H4 (cell line): ENCODE results near the gene IKBKE. TPM values are rescaled to one million over a fixed set of nuclear protein-coding genes. Genes with fewer than 3 reads are reported as not detected.
"Not testable (repeated sequence)": the region's sequence is repeated elsewhere in the genome, so short reads cannot be mapped to it uniquely, and the experiment has no call there.

Source experiments
- DNase-seq: peaks from one replicate; pipeline ENCODE4 v3.0.0-alpha.2; 2015; ENCODE audit warnings: low spot score
- total RNA-seq: library from RNA; depleted of rRNA; stranded (reverse); fragments of >200 nt; shearing (Covaris generic); gene quantifications from 2 replicates; pipeline ENCODE4 v1.2.3, GENCODE V29; 2014

The IKBKE gene
- total RNA-seq, 1 experiment from 2014 or later, result 12.1 TPM

- no peak for DNase-seq
Measured at GRCh38 chr1:206476058-206476457, 5.8 kb downstream of the IKBKE start.

DNA sequence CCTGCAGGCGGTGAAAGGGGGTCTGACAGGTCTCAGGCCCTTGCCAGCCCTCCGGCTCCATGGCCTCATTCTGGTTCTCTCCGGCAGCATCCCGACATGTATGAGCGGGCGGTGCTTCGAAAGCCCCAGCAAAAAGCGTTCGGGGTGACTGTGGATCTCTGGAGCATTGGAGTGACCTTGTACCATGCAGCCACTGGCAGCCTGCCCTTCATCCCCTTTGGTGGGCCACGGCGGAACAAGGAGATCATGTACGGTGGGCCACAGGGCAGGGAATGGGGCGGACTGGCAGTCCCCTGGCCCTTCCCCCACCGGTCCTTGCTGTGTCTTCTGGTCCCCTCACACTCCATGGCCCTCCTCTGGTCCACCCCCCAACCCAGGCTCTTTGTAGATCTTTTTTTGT, 6.3 kb downstream of the IKBKE start:
- DNase-seq, result no peak

DNA sequence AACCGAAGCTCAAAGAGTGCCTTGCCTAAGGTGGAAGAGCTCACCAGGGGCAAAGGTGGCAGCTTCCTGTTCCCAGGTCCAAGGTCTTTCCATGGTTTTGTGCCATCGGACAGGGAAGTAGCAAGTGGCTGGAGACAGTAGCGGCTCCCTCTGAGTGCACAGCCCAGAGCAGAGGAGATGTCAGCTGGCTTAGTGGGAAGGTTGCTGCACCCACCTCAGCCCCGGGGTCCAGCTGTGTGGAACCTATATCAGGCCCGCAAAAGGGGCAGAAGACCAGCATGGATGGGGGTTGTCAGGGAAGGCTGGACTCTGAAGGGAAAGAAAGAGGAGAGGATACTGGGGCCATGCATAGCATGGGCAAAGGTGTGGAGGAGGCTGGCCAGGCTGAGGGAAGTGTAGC, 6.8 kb downstream of the IKBKE start:
- DNase-seq, result no peak

DNA sequence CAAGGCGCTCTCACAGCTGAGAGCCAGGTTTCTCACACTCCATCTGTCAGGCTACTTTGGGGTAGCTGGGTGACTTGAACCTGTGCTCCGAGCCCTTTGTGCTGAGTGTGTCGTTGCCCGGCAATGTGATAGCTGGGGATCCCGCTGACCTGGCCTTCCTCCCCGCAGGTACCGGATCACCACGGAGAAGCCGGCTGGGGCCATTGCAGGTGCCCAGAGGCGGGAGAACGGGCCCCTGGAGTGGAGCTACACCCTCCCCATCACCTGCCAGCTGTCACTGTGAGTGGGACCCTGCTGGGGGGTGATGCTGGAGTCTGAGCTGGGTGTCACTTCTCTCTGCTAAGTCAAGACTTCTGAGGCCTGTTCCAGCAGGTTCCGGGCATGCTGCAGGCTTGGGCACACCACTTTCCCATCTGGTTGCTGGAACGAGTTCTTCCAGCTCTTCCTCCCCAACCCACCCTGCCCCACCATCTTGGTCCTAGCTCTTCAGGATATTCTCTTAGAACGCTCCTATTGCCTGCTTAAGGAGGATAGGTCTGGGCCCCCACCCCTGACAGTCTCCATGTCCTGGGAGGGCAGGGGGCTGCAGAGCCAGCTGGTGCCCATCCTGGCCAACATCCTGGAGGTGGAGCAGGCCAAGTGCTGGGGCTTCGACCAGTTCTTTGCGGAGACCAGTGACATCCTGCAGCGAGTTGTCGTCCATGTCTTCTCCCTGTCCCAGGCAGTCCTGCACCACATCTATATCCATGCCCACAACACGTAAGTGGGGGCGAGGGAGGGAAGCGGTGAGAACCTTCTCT, 7.5 kb downstream of the IKBKE start:
- DNase-seq, result no peak

GRCh38 chr1:206478746-206479145, 8.5 kb downstream of the IKBKE start:
- no peak for DNase-seq

- DNase-seq, result peak; percentile 72
Measured at GRCh38 chr1:206479183-206480125, 9.2 kb downstream of the IKBKE start.

GRCh38 chr1:206480211-206480610, 9.9 kb downstream of the IKBKE start:
- DNase-seq, result no peak

- no peak for DNase-seq
Measured at GRCh38 chr1:206482611-206483010, 12.3 kb downstream of the IKBKE start.

GRCh38 chr1:206483864-206484263, 13.6 kb downstream of the IKBKE start:
- DNase-seq, result not testable (repeated sequence)

- no peak for DNase-seq
Measured at GRCh38 chr1:206484901-206485300, 14.6 kb downstream of the IKBKE start.

- DNase-seq, result no peak
Measured at GRCh38 chr1:206486995-206487788, 16.9 kb downstream of the IKBKE start.

DNA sequence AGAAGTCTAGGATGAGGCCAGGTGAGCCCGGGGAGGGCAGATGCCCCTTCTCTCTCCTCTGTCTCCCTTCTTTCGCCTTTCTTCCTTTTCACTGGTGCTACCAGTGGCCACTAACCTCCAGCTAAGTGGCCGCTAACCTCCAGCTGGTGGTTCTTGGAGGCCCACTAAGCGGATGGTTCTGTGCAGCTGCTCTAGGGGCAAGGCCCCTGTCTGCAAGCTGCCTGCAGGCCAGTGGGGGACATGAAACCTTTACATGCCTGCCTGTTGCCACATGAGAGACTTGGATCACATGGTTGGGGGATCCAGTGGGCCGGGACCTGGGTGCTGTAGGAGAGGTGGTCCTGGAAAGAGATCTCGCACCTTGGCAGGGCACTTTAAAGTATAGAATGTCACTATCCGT, 17.7 kb downstream of the IKBKE start:
- DNase-seq, result no peak

- no peak for DNase-seq
Measured at GRCh38 chr1:206488466-206488865, 18.2 kb downstream of the IKBKE start.

GRCh38 chr1:206489980-206490770, 19.9 kb downstream of the IKBKE start:
- peak; percentile 62 for DNase-seq

- DNase-seq, result no peak
Measured at GRCh38 chr1:206490771-206491405, 20.6 kb downstream of the IKBKE start.

DNA sequence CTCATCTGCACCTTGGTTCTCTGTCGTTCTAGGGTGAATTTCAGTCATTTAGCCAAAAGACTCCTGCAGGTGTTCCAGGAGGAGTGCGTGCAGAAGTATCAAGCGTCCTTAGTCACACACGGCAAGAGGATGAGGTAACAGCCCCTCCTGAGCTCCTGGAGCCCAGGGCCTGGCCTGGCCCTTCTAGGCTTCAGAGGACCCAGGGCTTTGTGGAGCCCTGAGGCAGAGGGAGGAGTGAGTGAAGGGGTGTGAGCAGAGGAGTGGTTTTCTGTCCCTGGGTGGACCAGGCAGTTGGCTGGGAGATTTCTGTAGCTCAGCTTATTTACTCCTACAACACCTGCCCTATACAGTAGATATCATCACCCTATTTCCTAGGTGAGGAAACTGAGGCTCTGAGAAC, 21.3 kb downstream of the IKBKE start:
- DNase-seq, result no peak

DNA sequence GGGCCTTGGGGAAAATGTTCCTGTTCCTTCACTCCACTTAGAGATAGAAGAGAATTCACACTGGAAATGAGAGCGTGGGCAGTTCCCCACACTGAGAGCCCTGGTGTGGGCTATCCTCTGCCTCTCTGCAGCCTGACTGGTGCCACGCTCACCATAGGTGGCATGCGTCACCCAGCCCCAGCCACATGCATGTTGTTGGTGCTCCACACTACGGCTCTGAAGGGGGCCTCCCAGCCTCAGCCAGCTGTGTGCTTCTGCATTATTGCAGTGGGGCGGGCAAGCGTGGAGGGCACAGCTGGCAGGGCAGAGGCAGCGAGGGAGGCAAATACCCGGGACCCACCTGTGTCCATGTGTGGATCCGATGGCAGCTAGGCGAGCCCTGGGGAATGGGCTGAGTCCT, 22.3 kb downstream of the IKBKE start:
- no peak for DNase-seq

DNA sequence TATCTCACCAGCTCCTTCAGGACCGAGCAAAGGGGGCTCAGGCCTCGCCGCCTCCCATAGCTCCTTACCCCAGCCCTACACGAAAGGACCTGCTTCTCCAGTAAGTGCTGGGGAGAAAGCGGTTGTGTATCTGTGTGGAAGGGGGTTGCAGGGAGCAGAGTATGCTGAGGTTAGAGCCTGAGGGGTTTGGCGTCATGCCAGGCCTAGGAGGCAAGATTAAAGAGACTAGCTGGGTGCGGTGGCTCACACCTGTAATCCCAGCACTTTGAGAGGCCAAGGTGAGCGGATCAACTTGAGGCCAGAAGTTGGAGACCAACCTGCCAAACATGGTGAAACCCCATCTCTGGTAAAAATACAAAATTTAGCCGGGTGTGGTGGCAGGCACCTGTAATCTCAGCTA, 23.0 kb downstream of the IKBKE start:
- no peak for DNase-seq

GRCh38 chr1:206495011-206495461, 24.8 kb downstream of the IKBKE start:
- DNase-seq, result no peak

- no peak for DNase-seq
Measured at GRCh38 chr1:206495493-206496046, 25.3 kb downstream of the IKBKE start.
